D341Med (cell line): Measurements from ENCODE around the gene MED14.

Experiments
- DNase-seq: peaks from one replicate; pipeline ENCODE4 v3.0.0; 2012; ENCODE audit warnings: low spot score

The MED14 gene

GRCh38 chrX:40663078-40663740 lies 72.1 kb downstream of the MED14 start:
- no peak for DNase-seq

- no peak for DNase-seq
Observed at GRCh38 chrX:40661489-40661888, 73.9 kb downstream of the MED14 start.

GRCh38 chrX:40660381-40660780 lies 75.0 kb downstream of the MED14 start:
- DNase-seq, result no peak

GRCh38 chrX:40653535-40653934 lies 81.8 kb downstream of the MED14 start:
- no peak for DNase-seq

- no peak for DNase-seq
Observed at GRCh38 chrX:40652664-40653063, 82.7 kb downstream of the MED14 start.

GRCh38 chrX:40651620-40652223 lies 83.6 kb downstream of the MED14 start:
- DNase-seq, result peak; percentile 33

GRCh38 chrX:40647307-40648197 lies 87.8 kb downstream of the MED14 start, which contains the start of gene CXorf38:
TSS of gene CXorf38 (minus strand) at chrX:40647561. CDS start at chrX:40647520, 41 bp downstream.
- DNase-seq, result peak; percentile 96

- DNase-seq, result no peak
Observed at GRCh38 chrX:40646489-40647306, 88.6 kb downstream of the MED14 start.

- DNase-seq, result no peak
Observed at GRCh38 chrX:40644821-40645358, 90.5 kb downstream of the MED14 start.

- DNase-seq, result no peak
Observed at GRCh38 chrX:40644176-40644575, 91.2 kb downstream of the MED14 start.

GRCh38 chrX:40637687-40638086 lies 97.7 kb downstream of the MED14 start:
- DNase-seq, result no peak

- DNase-seq, result no peak
Observed at GRCh38 chrX:40632199-40632598, 103.1 kb downstream of the MED14 start.

- no peak for DNase-seq
Observed at GRCh38 chrX:40628506-40628905, 106.8 kb downstream of the MED14 start.

- DNase-seq, result no peak
Observed at GRCh38 chrX:40625294-40625693, 110.0 kb downstream of the MED14 start.

- no peak for DNase-seq
Observed at GRCh38 chrX:40623665-40624064, 111.7 kb downstream of the MED14 start.

GRCh38 chrX:40623139-40623536 lies 112.2 kb downstream of the MED14 start, which contains the start of gene MPC1L:
TSS of gene MPC1L (plus strand) at chrX:40623428. CDS start at chrX:40623566, 138 bp downstream.
- DNase-seq, result no peak

- DNase-seq, result no peak
Observed at GRCh38 chrX:40622479-40623138, 112.7 kb downstream of the MED14 start.

- DNase-seq, result no peak
Observed at GRCh38 chrX:40617566-40617965, 117.8 kb downstream of the MED14 start.

- no peak for DNase-seq
Observed at GRCh38 chrX:40615976-40616375, 119.4 kb downstream of the MED14 start.

GRCh38 chrX:40612511-40612910 lies 122.8 kb downstream of the MED14 start:
- DNase-seq, result no peak

GRCh38 chrX:40607381-40607780 lies 128.0 kb downstream of the MED14 start:
- DNase-seq, result no peak
